Mesothelial cell of epicardium (in vitro differentiated cells): Measurements from ENCODE around the gene GNAO1. TPM values are rescaled to one million over a fixed set of nuclear protein-coding genes. Genes with fewer than 3 reads are reported as not detected.
"Not testable (repeated sequence)": the region's sequence is repeated elsewhere in the genome, so short reads cannot be mapped to it uniquely, and the experiment has no call there.

ENCODE experiments used
- DNase-seq, 2 experiments: peaks; one replicate each; pipeline ENCODE4 v3.0.0; 2021; ENCODE audit warnings: low spot score in 2 of 2; ENCODE audit not compliant: unreplicated experiment in 2 of 2
- H3K27ac Mint-ChIP-seq: 2 replicates; pipeline ENCODE4 v1.8.0; 2021; ENCODE audit warnings: mixed read lengths
- H3K27me3 Mint-ChIP-seq: 2 replicates; pipeline ENCODE4 v1.8.0; 2021; ENCODE audit warnings: low read depth, mixed read lengths
- H3K36me3 Mint-ChIP-seq: 2 replicates; pipeline ENCODE4 v1.8.0; 2021; ENCODE audit warnings: mixed read lengths
- H3K4me1 Mint-ChIP-seq: 2 replicates; pipeline ENCODE4 v1.8.0; 2021; ENCODE audit warnings: mixed read lengths
- H3K4me3 Mint-ChIP-seq: 2 replicates; pipeline ENCODE4 v1.8.0; 2021; ENCODE audit warnings: mild to moderate bottlenecking, moderate library complexity, mixed read lengths
- H3K9me3 Mint-ChIP-seq: 2 replicates; pipeline ENCODE4 v1.8.0; 2021; ENCODE audit warnings: mixed read lengths
- CTCF ChIP-seq: fragments of 200-600 bp; sonication (generic); IDR thresholded peaks from one replicate; pipeline ENCODE4 v1.5.0; 2021; ENCODE audit warnings: antibody characterized with exemption; ENCODE audit not compliant: unreplicated experiment
- total RNA-seq: library from RNA; stranded (reverse); gene quantifications from 3 replicates; pipeline ENCODE4 v1.2.1, GENCODE V29; 2021

Gene GNAO1
- total RNA-seq, 1 donor from 2014 or later = 3.3 TPM

GRCh38 chr16:56389554-56389953 lies 198.3 kb downstream of the GNAO1 start:
- Mint-ChIP-seq H3K4me3 (no peak overlapping the region), H3K4me1 (no peaks in the 10 kb centered on the region)

GRCh38 chr16:56396724-56397123 lies 205.4 kb downstream of the GNAO1 start:
- not testable (repeated sequence) for H3K4me3 Mint-ChIP-seq, DNase-seq, H3K27me3 Mint-ChIP-seq, H3K27ac Mint-ChIP-seq, H3K4me1 Mint-ChIP-seq
- Mint-ChIP-seq H3K36me3 (peaks cover 63% of the 10 kb centered on the region), H3K9me3 (peaks cover 23% of the 10 kb centered on the region)

More at GRCh38 chr16:56389554-56389953, 198.3 kb downstream of the GNAO1 start:
- H3K9me3 Mint-ChIP-seq = peaks cover 20% of the 10 kb centered on the region
- H3K36me3 Mint-ChIP-seq = peaks cover 60% of the 10 kb centered on the region
- H3K27me3 Mint-ChIP-seq = no peaks in the 10 kb centered on the region
- no peak overlapping the region for H3K27ac Mint-ChIP-seq
- DNase-seq = no peak
- no peak for TF ChIP-seq CTCF

- peaks cover 9% of the 10 kb centered on the region for H3K9me3 Mint-ChIP-seq
- H3K36me3 Mint-ChIP-seq = peaks cover 52% of the 10 kb centered on the region
- no peak for TF ChIP-seq CTCF
- no peaks in the 10 kb centered on the region for H3K4me1 Mint-ChIP-seq
- DNase-seq = no peak
- no peaks in the 10 kb centered on the region for H3K27me3 Mint-ChIP-seq
- no peak overlapping the region for H3K27ac Mint-ChIP-seq
- no peak overlapping the region for H3K4me3 Mint-ChIP-seq
Measured at GRCh38 chr16:56399047-56399446, 207.8 kb downstream of the GNAO1 start.

GRCh38 chr16:56399486-56399885 lies 208.2 kb downstream of the GNAO1 start:
- Mint-ChIP-seq H3K9me3 (peaks cover 7% of the 10 kb centered on the region), H3K4me3 (no peak overlapping the region), H3K36me3 (peaks cover 53% of the 10 kb centered on the region), H3K27me3 (no peaks in the 10 kb centered on the region), H3K4me1 (no peaks in the 10 kb centered on the region), H3K27ac (no peak overlapping the region)
- TF ChIP-seq CTCF = no peak
- no peak for DNase-seq

GRCh38 chr16:56400458-56400857 lies 209.2 kb downstream of the GNAO1 start:
- Mint-ChIP-seq H3K4me3 (no peak overlapping the region), H3K4me1 (no peaks in the 10 kb centered on the region), H3K27ac (no peak overlapping the region), H3K27me3 (no peaks in the 10 kb centered on the region), H3K9me3 (peaks cover 5% of the 10 kb centered on the region), H3K36me3 (peaks cover 51% of the 10 kb centered on the region)
- no peak for TF ChIP-seq CTCF
- DNase-seq = no peak

- H3K27ac Mint-ChIP-seq = no peak overlapping the region
- H3K4me3 Mint-ChIP-seq = no peak overlapping the region
- no peak for DNase-seq
- H3K4me1 Mint-ChIP-seq = no peaks in the 10 kb centered on the region
- H3K9me3 Mint-ChIP-seq = no peaks in the 10 kb centered on the region
- TF ChIP-seq CTCF = no peak
- no peaks in the 10 kb centered on the region for H3K27me3 Mint-ChIP-seq
- H3K36me3 Mint-ChIP-seq = peaks cover 48% of the 10 kb centered on the region
Measured at GRCh38 chr16:56401482-56401881, 210.2 kb downstream of the GNAO1 start.
